Right forelimb (tissue), 1 donor: ENCODE results near the gene DIP2A.
"Not testable (repeated sequence)": the region's sequence is repeated elsewhere in the genome, so short reads cannot be mapped to it uniquely, and the experiment has no call there.

Source experiments
- DNase-seq: peaks from one replicate; pipeline ENCODE4 v3.0.0-alpha.2; 2018

DIP2A gene

GRCh38 chr21:46557919-46558392, 99.3 kb downstream of the DIP2A start:
- no peak for DNase-seq

- no peak for DNase-seq
Observed at GRCh38 chr21:46559291-46559983, 100.7 kb downstream of the DIP2A start.

- DNase-seq: no peak
Observed at GRCh38 chr21:46560568-46561444, 102.1 kb downstream of the DIP2A start.

DNA sequence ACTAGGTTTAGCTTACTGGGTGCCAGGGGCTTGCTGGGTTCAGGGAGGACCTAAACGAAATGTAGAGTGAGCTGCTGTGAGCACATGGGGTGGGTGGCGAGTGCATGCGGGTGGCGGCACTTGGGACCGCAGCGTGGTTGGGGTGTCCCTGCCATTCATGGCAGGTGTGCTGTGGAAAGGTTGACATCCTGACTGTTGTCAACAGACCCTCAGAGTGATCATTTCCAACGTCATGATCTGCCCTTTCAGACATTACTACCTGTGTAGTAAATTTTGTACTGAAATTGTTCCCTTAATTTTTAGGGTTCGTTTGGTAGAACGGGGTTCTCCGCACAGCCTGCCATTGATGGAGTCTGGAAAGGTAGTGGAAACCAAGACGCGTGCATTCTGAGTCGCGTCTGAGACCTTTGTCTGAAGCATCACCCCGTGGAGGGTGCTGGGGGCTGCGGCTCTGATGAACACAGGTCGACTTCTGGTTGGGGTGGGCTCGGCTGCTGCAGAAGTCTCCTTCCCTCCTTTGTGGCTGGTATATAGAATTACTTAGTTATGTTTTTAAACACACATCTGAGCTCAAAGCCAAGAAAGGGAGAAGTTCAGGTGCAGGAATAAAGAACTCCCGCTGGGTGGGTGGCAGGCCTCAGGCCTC, 102.9 kb downstream of the DIP2A start:
- no peak for DNase-seq

DNA sequence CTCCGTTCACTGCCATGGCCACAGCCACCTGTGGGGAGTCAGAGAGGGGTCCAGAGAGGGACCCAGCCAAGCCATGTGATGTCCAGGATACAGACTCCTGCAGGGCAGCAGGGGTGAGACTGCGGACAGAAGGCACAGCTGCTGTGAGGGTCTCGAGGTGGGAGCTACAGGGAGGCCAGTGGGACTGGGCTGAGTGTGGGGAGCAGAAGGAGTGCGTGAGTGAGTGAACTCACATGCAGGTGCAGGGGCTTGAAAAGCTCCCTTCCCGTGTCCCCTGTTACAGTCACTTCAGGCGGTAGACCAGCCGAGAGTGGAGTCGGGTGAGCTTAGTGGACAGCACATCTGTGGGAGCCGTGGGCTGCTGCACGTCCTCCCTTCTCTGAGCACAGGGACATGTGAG, 103.8 kb downstream of the DIP2A start:
- no peak for DNase-seq

GRCh38 chr21:46562964-46563607, 104.4 kb downstream of the DIP2A start:
- DNase-seq: no peak

DNA sequence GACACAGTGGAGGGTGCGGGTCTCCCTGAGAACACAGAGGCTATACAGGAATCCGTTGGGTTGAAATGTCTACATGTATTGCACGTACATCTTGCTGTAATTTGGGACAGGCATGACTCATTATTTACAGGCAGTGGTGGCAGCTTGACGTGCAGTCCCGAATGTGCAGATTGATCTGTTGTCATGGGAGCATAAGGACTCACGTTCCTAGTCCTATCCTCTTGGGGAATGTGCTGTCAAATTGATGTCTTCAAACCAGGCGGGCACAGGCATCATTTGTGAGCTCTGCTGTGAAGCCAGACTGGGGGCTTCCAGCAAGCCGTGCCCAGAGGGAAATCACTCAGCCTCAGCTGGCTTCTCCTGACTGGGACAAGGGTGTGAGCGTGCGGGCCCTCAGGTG, 105.7 kb downstream of the DIP2A start:
- DNase-seq: no peak

GRCh38 chr21:46567348-46567747, 108.7 kb downstream of the DIP2A start:
- no peak for DNase-seq

DNA sequence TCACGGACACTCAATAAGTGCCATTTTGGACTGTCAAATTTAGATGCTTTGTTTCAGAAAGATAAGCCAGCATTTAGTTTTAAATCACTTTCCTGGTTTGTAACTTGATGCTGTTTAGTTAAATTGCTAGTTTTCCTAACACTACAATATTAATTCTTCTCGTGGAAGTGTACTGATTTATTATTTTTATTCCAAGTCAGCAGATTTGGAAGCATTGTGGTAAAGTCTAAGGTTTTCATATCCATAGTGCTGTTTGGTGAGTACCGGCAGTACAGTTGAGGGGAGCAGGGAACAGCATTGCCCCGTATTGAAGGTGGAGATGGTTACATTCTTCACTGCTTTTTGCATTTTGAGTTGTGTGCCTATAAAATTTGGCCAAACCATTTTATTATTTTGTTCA, 109.9 kb downstream of the DIP2A start:
- DNase-seq: no peak

- no peak for DNase-seq
Observed at GRCh38 chr21:46569081-46569480, 110.4 kb downstream of the DIP2A start.

DNA sequence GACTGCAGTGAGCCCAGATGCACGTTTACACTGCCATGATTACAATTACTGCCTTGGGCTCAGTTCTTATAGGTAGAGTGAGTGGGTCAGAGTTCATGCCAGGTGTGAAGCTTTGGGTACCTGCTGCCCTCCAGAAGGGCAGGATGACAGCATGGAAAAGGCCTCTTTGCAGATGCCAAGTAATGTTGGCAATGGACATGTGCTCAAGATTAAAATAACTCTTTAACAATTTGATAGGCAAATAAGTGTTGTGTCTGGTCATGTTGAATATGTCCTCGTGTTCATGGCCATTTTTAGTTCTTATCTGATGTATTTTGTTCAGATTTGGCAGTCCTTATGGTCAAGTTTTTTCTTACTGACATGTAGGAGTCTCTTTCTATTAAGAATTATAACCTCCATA, 111.4 kb downstream of the DIP2A start:
- no peak for DNase-seq

GRCh38 chr21:46570631-46571030, 111.9 kb downstream of the DIP2A start:
- no peak for DNase-seq

- no peak for DNase-seq
Observed at GRCh38 chr21:46572850-46573249, 114.2 kb downstream of the DIP2A start.

DNA sequence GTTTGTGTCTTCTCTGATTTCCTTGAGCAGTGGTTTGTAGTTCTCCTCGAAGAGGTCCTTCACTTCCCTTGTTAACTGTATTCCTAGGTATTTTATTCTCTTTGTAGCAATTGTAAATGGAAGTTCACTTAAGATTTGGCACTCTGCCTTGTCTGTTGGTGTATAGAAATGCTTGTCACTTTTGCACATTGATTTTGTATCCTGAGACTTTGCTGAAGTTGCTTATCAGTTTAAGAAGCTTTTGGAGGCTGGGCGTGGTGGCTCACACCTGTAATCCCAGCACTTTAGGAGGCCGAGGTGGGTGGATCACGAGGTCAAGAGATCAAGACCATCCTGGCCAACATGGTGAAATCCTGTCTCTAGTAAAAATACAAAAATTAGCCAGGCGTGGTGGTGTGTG, 119.1 kb downstream of the DIP2A start:
- DNase-seq: not testable (repeated sequence)

DNA sequence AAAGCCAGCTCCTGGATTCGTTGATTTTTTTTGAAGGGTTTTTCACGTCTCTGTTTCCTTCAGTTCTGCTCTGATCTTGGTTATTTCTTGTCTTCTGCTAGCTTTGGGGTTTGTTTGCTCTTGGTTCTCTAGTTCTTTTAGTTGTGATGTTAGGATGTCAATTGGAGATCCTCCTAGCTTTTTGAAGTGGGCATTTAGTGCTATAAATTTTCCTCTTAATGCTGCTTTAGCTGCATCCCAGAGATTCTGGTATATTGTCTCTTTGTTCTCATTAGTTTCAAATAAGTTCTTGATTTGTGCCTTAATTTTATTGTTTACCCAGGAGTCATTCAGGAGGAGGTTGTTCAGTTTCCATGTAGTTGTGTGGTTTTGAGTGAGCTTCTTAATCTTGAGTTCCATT, 120.7 kb downstream of the DIP2A start:
- DNase-seq: not testable (repeated sequence)

DNA sequence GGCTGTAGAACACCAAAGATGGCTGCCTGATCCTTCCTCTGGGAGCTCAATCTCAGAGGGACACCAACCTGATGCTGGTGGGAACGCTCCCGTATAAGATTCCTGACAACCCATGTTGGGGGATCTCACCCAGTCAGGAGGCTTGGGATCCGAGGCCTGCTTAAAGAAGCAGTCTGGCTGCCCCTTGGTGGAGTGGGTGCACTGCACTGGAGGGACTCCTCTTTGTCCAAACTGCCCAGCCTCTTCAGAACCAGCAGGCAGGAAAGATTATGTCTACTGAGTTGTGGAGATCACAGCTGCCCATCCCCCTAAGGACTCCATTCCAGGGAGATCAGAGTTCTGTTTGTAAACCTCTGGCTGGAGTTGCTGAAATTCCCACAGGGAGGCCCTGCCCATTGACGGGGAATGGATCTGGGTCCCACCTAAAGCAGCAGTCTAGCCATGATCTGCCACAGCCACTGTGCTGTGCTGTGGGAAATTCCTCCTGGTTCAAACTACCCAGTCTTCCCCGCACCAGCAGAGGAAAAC, 123.2 kb downstream of the DIP2A start:
- no peak for DNase-seq

DNA sequence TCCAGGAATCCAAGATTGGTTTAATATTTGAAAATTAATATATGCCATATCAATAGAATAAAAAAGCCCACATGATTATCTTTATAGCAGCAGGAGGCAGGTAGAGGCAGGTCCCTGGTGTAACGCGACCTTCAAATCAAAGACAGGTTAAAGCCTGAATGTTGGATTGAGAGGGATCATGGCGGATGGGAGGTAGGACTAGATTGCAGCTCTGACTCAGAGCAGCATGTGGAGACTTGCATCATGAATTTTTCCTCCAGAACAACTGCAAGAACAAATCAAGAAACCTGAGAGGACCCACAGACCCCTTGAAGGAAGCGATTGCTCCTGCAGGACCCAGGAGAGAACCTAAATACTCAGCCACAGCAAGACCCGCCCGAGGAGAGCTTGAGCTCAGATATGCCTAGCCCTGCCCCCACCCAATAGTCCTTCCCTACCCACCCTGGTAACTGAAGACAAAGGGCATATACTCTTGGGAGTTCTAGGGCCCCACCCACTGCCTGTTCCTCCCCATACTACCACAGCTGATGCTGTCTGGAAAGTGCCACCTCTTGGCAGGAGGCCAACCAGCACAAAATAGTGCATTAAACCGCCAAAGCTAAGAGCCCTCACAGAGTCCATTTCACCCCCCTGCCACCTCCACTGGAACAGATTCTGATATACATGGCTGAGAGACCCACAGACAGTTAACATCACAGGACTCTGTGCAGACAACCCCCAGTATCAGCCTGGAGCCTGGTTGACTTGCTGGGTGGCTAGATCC, 126.7 kb downstream of the DIP2A start:
- no peak for DNase-seq

GRCh38 chr21:46594276-46594675, 135.6 kb downstream of the DIP2A start:
- no peak for DNase-seq

DNA sequence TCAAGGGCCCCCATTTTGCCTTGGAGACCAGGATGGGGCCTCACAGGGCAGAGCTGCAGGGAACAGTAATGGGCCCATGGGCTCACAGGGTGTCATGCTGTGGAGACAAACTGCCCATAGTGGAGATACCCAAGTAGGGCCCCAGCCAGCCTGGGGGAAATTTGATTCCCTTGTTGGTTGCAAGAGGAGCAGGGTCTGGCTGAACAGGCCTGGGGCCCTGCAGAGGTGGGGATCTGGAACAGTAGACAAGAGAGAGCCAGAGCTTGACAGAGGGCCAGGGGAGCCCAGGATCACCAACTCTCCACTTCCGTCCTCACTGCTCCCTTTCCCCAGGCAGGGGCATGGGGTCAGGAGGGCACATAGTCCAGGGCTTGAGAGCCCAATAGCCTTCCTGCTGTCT, 137.5 kb downstream of the DIP2A start:
- DNase-seq: no peak

DNA sequence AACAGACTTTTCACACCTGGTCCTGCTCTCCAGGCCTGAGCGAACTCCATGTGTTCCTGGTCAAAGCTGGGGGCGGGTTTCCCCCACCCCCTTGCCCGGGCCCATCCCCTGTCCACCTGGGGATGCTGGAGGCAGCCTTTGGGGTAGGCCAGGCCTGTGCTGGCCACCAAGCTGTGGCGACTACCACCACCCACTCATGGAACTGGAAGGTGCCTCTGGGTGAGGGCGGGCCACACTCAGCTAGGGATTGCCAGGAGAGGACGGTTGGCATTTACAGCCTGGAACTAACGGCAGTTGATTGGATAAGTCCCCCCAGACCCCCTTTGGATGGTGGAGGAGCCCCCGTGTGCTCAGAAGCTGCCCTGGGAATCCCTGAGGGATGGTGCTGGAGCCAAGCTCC, 138.3 kb downstream of the DIP2A start:
- DNase-seq: no peak

- DNase-seq: no peak
Observed at GRCh38 chr21:46597896-46598343, 139.2 kb downstream of the DIP2A start.
